CD8-positive, alpha-beta memory T cell (primary cell): ENCODE data around the gene LGR4. TPM values are rescaled to one million over a fixed set of nuclear protein-coding genes. Genes with fewer than 3 reads are reported as not detected.

ENCODE experiments used
- CTCF ChIA-PET: fragments of 350-600 bp; sonication (Branson Sonifier 250); formaldehyde crosslinking; loops from one replicate; lab custom pipeline; 2021; ENCODE audit warnings: antibody characterized with exemption; lab: Charles Lee
- POLR2A ChIA-PET: fragments of 350-600 bp; sonication (Branson Sonifier 250); formaldehyde crosslinking; loops from one replicate; lab custom pipeline; 2021; ENCODE audit warnings: antibody characterized with exemption; lab: Charles Lee
- DNase-seq, 5 donors: peaks; one replicate each; pipeline versions ENCODE4 v3.0.0 to v3.0.0-alpha.2; 2020 to 2022; ENCODE audit warnings: mixed read lengths in 1 of 5
- H3K27ac ChIP-seq: one replicate; pipeline ENCODE4 v1.7.0; 2013; ENCODE audit warnings: low read depth, mild to moderate bottlenecking, low read length, moderate library complexity
- H3K27me3 ChIP-seq: 2 replicates; pipeline ENCODE4 v1.7.0; 2013; ENCODE audit warnings: low read length, mild to moderate bottlenecking; ENCODE audit not compliant: insufficient read depth, poor library complexity, severe bottlenecking
- H3K36me3 ChIP-seq: 2 replicates; pipeline ENCODE4 v1.7.0; 2013; ENCODE audit warnings: mild to moderate bottlenecking, low read length, moderate library complexity; ENCODE audit not compliant: insufficient read depth
- H3K4me1 ChIP-seq: 2 replicates; pipeline ENCODE4 v1.7.0; 2013; ENCODE audit warnings: mild to moderate bottlenecking, low read length, moderate library complexity; ENCODE audit not compliant: insufficient read depth
- H3K4me3 ChIP-seq: 2 replicates; pipeline ENCODE4 v1.7.0; 2013; ENCODE audit warnings: mild to moderate bottlenecking, low read length
- H3K9me3 ChIP-seq: 2 replicates; pipeline ENCODE4 v1.7.0; 2013; ENCODE audit warnings: mild to moderate bottlenecking, low read length
- H3K27ac Mint-ChIP-seq, 8 donors: one replicate each; pipeline ENCODE4 v1.8.0; 2020 to 2021; ENCODE audit warnings: mixed read lengths in 8 of 8, mild to moderate bottlenecking in 6 of 8, inconsistent platforms in 3 of 8, moderate library complexity in 3 of 8
- H3K27me3 Mint-ChIP-seq, 2 donors: one replicate each; pipeline ENCODE4 v1.8.0; 2020 to 2021; ENCODE audit warnings: mixed read lengths in 2 of 2, mild to moderate bottlenecking in 1 of 2, moderate library complexity in 1 of 2
- H3K36me3 Mint-ChIP-seq, 3 donors: one replicate each; pipeline ENCODE4 v1.8.0; 2020 to 2021; ENCODE audit warnings: mixed read lengths in 3 of 3, inconsistent platforms in 1 of 3, mild to moderate bottlenecking in 1 of 3
- H3K4me1 Mint-ChIP-seq, 3 donors: one replicate each; pipeline ENCODE4 v1.8.0; 2020 to 2021; ENCODE audit warnings: mixed read lengths in 3 of 3, inconsistent platforms in 1 of 3, mild to moderate bottlenecking in 1 of 3
- H3K4me3 Mint-ChIP-seq, 7 donors: one replicate each; pipeline ENCODE4 v1.8.0; 2020 to 2021; ENCODE audit warnings: mixed read lengths in 7 of 7, mild to moderate bottlenecking in 6 of 7, moderate library complexity in 4 of 7, inconsistent platforms in 2 of 7
- H3K9me3 Mint-ChIP-seq, 5 donors: one replicate each; pipeline ENCODE4 v1.8.0; 2020 to 2022; ENCODE audit warnings: mixed read lengths in 5 of 5, mild to moderate bottlenecking in 3 of 5, moderate library complexity in 2 of 5, inconsistent platforms in 1 of 5
- polyA plus RNA-seq: library from polyadenylated mRNA; unstranded; fragments of 300-500 nt; fragmentation: Illumina TruSeq; gene quantifications from one replicate; pipeline ENCODE4 v1.2.3, GENCODE V29; 2021
- total RNA-seq, 2 experiments: library from RNA; stranded (reverse); gene quantifications; one replicate each; pipeline ENCODE4 v1.2.3, GENCODE V29; 2021

LGR4 gene
- total and polyA plus RNA-seq, 3 experiments from 2014 or later: 0.04 to 0.39 (median 0.07) TPM

GRCh38 chr11:27354359-27354965, 118.1 kb downstream of the LGR4 start:
- CTCF ChIA-PET: no interaction called here
- Mint-ChIP-seq H3K27ac (no peak overlapping the region), H3K36me3 (peaks cover 4 to 8% (median 4%) of the 10 kb centered on the region in 3 donors), H3K4me3 (no peak overlapping the region), H3K27me3 (no peaks in the 10 kb centered on the region), H3K9me3 (no peaks in the 10 kb centered on the region), H3K4me1 (peaks cover 0 to 8% (median 0%) of the 10 kb centered on the region in 3 donors)
- no peak for DNase-seq
- Histone ChIP-seq H3K27me3 (no peaks in the 10 kb centered on the region), H3K4me3 (no peak overlapping the region), H3K4me1 (no peaks in the 10 kb centered on the region), H3K9me3 (no peaks in the 10 kb centered on the region), H3K27ac (no peak overlapping the region), H3K36me3 (no peaks in the 10 kb centered on the region)
- POLR2A ChIA-PET: no interaction called here

- H3K4me3 Mint-ChIP-seq: no peak overlapping the region
- no peaks in the 10 kb centered on the region for H3K4me1 ChIP-seq
- H3K27me3 Mint-ChIP-seq: no peaks in the 10 kb centered on the region
- no peaks in the 10 kb centered on the region for H3K36me3 ChIP-seq
- no peaks in the 10 kb centered on the region for H3K9me3 Mint-ChIP-seq
- H3K36me3 Mint-ChIP-seq: peaks cover 4 to 9% (median 4%) of the 10 kb centered on the region in 3 donors
- no peaks in the 10 kb centered on the region for H3K27me3 ChIP-seq
- H3K27ac Mint-ChIP-seq: no peak overlapping the region
- ChIA-PET CTCF (no interaction called here), POLR2A (no interaction called here)
- H3K4me1 Mint-ChIP-seq: peaks cover 0 to 3% (median 0%) of the 10 kb centered on the region in 3 donors
- H3K27ac ChIP-seq: no peak overlapping the region
- DNase-seq: no peak
- no peaks in the 10 kb centered on the region for H3K9me3 ChIP-seq
- H3K4me3 ChIP-seq: no peak overlapping the region
Observed at GRCh38 chr11:27353593-27354358, 118.8 kb downstream of the LGR4 start.

DNA sequence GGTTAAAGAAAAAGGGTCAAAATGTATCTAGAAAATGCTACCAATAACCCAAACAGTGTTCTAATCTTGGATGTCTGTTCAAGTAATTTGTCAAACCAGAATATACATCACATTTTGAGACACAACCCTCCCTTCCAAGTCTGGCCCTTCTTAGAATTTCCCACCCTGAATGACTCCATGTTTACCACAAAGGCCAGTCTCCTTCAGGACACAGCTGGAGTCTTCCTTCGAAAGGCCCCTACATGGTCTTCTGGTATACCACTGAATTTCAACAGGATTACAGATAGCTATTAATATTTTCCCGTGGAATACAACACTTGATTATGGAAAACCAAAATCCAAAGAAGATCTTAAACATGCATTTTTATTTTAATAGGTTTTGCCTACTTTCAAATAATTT, 119.8 kb downstream of the LGR4 start:
- no peaks in the 10 kb centered on the region for H3K4me1 Mint-ChIP-seq
- ChIA-PET POLR2A (no interaction called here), CTCF (no interaction called here)
- H3K4me3 ChIP-seq: no peak overlapping the region
- no peak overlapping the region for H3K4me3 Mint-ChIP-seq
- H3K9me3 Mint-ChIP-seq: no peaks in the 10 kb centered on the region
- peak overlapping the region in 1 of 8 donors; percentile 30 for H3K27ac Mint-ChIP-seq
- H3K4me1 ChIP-seq: no peaks in the 10 kb centered on the region
- H3K36me3 ChIP-seq: no peaks in the 10 kb centered on the region
- H3K27me3 Mint-ChIP-seq: no peaks in the 10 kb centered on the region
- H3K27me3 ChIP-seq: no peaks in the 10 kb centered on the region
- no peak for DNase-seq
- peaks cover 4 to 13% (median 6%) of the 10 kb centered on the region in 3 donors for H3K36me3 Mint-ChIP-seq
- H3K9me3 ChIP-seq: no peaks in the 10 kb centered on the region
- H3K27ac ChIP-seq: no peak overlapping the region

GRCh38 chr11:27350511-27350910, 122.1 kb downstream of the LGR4 start:
- Mint-ChIP-seq H3K4me3 (no peak overlapping the region), H3K36me3 (peaks cover 4 to 13% (median 8%) of the 10 kb centered on the region in 3 donors), H3K27ac (peak overlapping the region in 1 of 8 donors; percentile 43), H3K27me3 (no peaks in the 10 kb centered on the region), H3K9me3 (no peaks in the 10 kb centered on the region), H3K4me1 (no peaks in the 10 kb centered on the region)
- H3K27ac ChIP-seq: no peak overlapping the region
- POLR2A ChIA-PET: no interaction called here
- DNase-seq: no peak
- CTCF ChIA-PET: interaction anchor here (1.5 kb wide), 1 partner anchor 12 kb away, joined by 3 read pairs; the partner anchor contains the start of gene CCDC34
- no peak overlapping the region for H3K4me3 ChIP-seq
- H3K36me3 ChIP-seq: no peaks in the 10 kb centered on the region
- H3K4me1 ChIP-seq: no peaks in the 10 kb centered on the region
- no peaks in the 10 kb centered on the region for H3K9me3 ChIP-seq
- no peaks in the 10 kb centered on the region for H3K27me3 ChIP-seq

DNA sequence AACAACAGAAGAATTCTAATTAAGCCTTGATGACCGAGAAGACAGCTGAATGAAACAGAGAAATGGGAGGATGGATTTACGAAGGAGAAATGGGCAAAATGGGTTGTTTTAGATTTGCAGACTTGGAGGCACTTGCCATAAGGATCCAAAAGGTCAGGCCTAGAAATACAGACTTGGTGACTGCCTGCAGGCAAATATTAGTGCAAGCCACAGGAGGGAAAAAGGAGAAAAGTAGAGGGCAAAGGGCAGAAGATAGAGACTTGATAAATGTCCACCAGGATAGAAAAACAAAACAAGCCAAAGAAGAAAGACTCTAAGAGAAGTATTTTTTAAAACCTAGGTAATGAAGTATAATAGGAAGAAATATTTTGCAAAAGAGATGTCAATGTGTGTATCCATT, 122.7 kb downstream of the LGR4 start:
- H3K4me3 Mint-ChIP-seq: no peak overlapping the region
- CTCF ChIA-PET: interaction anchor here (1.5 kb wide), 1 partner anchor 13 kb away, joined by 3 read pairs; the partner anchor contains the start of gene CCDC34
- POLR2A ChIA-PET: no interaction called here

GRCh38 chr11:27348340-27348873, 124.2 kb downstream of the LGR4 start:
- Histone ChIP-seq H3K9me3 (no peaks in the 10 kb centered on the region), H3K4me3 (no peak overlapping the region), H3K27me3 (no peaks in the 10 kb centered on the region), H3K4me1 (no peaks in the 10 kb centered on the region), H3K36me3 (no peaks in the 10 kb centered on the region), H3K27ac (no peak overlapping the region)
- ChIA-PET CTCF (no interaction called here), POLR2A (no interaction called here)
- no peaks in the 10 kb centered on the region for H3K4me1 Mint-ChIP-seq
- H3K36me3 Mint-ChIP-seq: peaks cover 4 to 13% (median 8%) of the 10 kb centered on the region in 3 donors
- no peaks in the 10 kb centered on the region for H3K9me3 Mint-ChIP-seq
- no peak overlapping the region for H3K4me3 Mint-ChIP-seq
- no peaks in the 10 kb centered on the region for H3K27me3 Mint-ChIP-seq
- H3K27ac Mint-ChIP-seq: no peak overlapping the region
- DNase-seq: no peak

More for the DNA sequence above, 122.7 kb downstream of the LGR4 start:
- Mint-ChIP-seq H3K9me3 (no peaks in the 10 kb centered on the region), H3K36me3 (peaks cover 4 to 13% (median 8%) of the 10 kb centered on the region in 3 donors), H3K27me3 (no peaks in the 10 kb centered on the region), H3K27ac (peak overlapping the region in 2 of 8 donors; percentile 11 to 17), H3K4me1 (no peaks in the 10 kb centered on the region)
- no peak overlapping the region for H3K27ac ChIP-seq
- no peaks in the 10 kb centered on the region for H3K27me3 ChIP-seq
- H3K9me3 ChIP-seq: no peaks in the 10 kb centered on the region
- no peaks in the 10 kb centered on the region for H3K36me3 ChIP-seq
- no peak for DNase-seq
- H3K4me1 ChIP-seq: no peaks in the 10 kb centered on the region
- no peak overlapping the region for H3K4me3 ChIP-seq

DNA sequence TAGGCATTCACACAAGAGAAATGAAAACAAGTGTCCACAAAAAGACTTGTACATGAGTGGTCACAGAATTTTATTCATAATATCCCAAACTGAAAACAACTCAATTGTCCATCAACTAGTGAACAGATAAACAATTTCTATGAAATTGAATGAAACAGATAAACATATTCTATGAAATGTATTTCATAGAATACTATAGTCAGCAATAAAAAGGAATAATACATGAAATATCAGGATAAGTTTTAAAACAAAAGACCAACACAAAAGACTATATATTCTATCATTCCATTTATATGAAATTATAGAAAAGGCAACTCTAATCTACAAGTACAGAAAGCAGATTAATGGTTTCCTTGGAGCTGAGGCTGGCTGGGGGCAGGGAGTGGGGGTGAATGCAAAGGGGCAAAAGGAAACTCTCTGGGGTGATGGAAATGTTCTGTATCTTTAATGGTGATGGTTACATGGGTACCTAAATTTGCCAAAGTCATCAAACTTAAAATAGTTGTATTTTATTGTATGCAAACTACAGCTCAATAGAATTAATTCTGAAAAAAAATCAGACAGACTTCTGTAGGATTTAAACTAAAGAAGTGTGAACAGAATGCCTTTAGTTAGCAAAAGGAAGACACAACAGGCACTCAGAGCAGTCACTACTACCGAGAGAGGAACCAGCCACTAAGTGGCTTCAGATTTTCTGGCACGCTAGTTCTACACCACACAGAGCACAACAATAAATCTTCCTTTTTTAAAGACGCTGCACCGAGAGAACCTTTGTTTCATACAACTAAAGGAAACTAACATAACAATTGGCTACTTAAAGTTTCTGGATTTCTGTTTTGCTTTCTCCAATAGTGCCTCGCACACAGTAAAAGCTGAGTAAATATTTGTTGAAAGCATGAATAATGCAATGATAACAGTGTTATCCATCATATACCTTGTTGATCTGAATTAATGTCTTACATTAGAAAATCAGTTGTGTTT, 124.9 kb downstream of the LGR4 start:
- Histone ChIP-seq H3K4me3 (no peak overlapping the region), H3K27me3 (no peaks in the 10 kb centered on the region)

More for the DNA sequence above, 124.9 kb downstream of the LGR4 start:
- Mint-ChIP-seq H3K4me3 (no peak overlapping the region), H3K27me3 (no peaks in the 10 kb centered on the region), H3K27ac (no peak overlapping the region), H3K9me3 (no peaks in the 10 kb centered on the region), H3K4me1 (no peaks in the 10 kb centered on the region), H3K36me3 (peaks cover 6 to 14% (median 8%) of the 10 kb centered on the region in 3 donors)
- Histone ChIP-seq H3K36me3 (no peaks in the 10 kb centered on the region), H3K9me3 (no peaks in the 10 kb centered on the region), H3K27ac (no peak overlapping the region), H3K4me1 (no peaks in the 10 kb centered on the region)
- DNase-seq: no peak
- CTCF ChIA-PET: interaction anchor here (1.2 kb wide), 1 partner anchor 9 kb away, joined by 3 read pairs; no protein-coding TSS in a partner anchor
- POLR2A ChIA-PET: no interaction called here
